HTERT RPE-1 (cell line): Measurements from ENCODE around the gene HOXA9.

Experiments used
- in situ Hi-C: fragments of 300-500 bp; cut with MboI; formaldehyde crosslinking; loops from 4 replicates; pipeline ENCODE4 v1.14.3; 2020; ENCODE audit warnings: low sequenced_read_pairs

The HOXA9 gene

DNA sequence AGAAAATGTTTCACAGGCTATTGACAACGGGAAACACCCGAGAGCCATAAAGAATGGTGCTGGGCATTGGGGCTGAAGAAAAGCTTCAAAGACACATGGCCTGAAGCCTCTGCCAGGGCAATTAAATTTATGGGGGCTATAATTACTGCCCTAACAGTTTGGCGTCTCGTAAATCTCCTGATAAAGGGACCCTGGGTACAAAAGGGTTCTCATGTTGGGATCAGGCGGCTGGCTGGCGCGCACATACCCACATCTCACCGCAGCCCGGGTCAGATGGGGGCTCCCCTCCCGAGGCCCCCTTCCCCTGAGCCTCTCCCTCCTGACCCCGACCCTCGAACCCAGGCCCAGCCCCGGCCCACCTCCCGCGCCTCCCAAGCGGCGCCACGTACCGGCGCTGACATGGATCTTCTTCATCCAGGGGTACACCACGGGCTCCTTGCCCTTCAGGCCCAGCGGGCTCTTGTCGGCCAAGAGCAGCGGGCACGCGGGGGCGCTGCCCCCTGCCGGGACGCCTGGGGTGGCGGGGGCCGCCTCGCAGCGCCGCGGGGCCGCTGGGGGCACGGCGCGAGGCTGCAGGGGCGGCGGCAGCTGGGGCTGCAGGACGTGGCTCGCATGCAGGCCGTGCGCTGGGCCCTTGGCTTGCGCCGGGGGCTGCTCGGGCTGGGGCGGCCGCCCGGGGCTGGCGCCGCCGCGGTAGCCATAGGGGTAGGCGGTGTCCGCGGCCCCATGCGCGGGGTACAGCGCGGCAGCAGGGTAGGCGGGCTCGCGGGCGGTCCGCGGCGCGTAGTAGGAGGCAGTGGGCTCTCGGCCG lies 35.4 kb downstream of the HOXA9 start:
- in situ Hi-C loops = no loop called here

DNA sequence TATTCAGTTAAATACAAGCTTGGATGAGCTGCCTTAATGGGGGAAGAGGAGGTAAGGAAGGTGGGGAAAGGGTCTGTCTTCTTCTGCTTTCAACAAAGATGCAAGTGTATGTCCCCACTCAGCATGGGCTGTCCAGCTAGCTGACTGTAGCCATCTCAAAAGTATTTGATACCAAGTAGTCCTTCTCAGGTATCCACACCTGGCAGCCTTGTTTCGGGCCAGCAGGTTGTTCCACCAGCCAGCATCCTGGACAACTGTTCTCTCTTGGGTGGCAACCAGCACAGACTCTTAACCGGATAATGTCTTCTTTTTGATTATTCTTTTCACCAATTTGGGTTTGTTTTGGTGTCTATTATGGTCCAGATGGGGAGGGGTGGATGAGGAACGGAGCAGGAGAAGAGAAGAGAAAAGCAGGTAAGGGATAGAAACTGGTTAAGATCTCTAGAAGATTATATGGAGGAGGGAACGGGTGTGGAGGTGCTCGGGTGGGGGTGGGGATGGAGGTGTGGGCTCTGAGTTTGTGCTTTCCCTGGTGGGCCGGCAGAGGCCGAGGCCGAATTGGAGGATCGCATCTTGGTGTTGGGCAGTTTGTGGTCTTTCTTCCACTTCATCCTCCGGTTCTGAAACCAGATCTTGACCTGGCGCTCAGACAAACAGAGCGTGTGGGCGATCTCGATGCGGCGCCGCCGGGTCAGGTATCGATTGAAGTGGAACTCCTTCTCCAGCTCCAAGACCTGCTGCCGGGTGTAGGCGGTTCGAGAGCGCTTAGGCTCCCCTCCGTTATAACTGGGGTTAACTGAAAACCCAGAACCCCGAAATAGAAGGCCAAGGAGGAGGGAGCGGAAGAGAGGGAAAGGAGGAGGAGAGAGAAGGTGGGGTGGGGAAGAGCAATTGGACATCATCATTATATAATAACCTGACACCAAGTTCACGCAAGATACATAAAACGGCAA lies 36.3 kb downstream of the HOXA9 start:
- in situ Hi-C loops = no loop called here

DNA sequence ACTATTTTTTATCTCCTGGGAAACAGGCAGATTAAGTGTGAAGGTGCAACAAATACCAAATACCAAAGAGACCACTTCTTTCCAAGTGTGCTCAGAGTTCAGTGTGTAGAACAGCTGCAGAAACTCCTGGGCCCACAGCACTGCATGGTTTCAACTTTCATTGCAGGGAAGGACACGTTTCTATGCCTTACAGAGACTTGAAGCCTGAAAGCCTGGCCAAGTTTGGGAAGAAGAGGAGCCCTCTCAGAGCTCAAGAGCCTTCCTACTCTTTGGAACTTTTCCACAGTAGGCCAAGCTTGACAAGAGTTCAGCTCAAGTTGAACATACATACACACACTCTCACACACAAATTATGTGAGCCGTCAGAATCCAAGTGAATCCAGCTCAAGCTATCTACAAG lies 37.3 kb downstream of the HOXA9 start:
- in situ Hi-C loops = no loop called here

DNA sequence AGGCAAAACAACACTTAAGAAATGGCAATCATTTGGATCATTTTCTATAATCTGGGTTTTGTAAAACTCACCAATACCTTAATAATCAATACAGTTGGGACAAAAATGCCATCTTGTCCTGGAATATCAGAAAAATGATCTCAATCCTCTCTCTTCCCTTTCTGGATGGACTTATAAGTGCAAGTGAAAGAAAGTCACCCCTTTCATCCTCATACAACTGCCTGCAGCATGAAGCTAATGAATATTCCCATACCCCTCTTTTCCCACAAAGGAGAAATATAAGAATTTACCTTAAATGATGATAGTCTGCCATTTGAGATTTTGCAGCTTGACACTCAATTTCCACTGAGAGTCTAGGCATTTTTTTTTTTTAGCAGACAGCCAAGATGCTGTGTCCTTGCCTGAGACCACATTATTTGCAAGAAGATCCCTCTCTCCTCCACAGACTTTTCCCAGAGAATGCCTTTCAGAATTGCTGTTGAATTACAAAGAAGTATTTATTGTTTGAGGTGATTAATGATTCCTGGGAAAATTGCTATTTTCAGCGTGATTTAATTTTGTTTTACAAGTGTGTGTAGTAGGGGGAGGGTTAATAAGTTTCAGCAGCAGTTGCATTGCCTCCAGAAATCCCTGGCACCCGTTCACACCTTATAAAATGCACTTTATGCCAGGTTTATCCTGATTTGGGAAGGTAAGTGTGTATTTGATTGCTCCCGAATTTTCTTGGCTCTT lies 38.6 kb downstream of the HOXA9 start:
- in situ Hi-C loops = no loop called here

DNA sequence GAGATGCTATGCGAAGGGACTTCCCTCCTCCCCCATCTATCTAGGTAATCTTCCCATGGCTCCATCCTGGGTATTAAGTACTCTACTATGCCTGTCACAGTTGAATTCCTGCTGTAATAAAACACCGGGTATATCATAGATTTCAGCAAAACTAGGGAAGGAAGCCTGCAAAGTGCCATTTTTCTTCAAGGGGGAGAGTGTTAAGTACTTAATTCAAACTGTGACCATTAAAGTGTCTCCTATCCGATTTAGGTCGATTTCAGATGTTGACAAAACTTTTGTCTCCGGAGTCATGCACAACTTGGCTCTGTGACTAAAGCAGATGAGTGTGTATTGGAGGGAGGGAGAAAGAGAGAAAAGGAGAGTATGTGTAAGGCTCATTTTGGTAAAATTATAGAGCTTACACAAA lies 39.3 kb downstream of the HOXA9 start:
- in situ Hi-C loops = no loop called here

DNA sequence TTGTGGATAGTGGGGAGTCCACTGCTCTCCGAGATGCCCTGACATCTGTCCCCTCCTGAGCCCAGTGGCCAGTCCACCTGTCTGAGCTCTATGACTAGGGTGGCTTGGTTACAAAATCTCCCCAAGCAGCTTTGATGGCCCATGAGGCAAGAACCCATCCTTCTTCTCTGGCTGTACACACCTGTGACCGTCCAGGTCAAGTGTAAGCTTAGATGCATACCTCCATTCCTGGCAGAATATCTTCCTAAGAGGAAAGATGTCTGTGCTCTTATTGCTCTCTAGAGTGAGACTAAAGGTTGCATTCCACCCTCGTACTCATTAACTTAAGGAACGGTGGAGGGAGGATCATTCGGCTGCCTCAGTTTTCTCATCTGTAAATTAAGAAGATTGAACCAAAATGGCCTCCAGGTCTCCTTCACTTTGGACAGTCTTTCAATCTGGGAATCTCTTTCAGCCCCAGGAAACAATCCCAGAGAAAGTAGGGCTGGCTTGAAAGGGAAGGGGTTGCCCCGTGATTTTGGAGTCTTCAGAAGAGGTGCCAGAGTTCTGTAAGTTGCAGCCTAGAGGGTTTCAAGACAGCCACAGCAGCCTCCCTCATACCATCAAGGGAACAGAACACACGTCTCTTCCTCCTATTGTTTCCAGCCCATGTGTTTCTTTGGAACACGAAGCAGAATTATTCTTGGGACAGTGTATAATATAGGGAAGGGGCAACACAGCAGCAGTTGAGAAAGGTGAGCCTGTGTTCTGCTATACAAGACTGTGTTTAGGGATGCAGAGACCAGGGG lies 40.2 kb downstream of the HOXA9 start:
- in situ Hi-C loops = no loop called here

DNA sequence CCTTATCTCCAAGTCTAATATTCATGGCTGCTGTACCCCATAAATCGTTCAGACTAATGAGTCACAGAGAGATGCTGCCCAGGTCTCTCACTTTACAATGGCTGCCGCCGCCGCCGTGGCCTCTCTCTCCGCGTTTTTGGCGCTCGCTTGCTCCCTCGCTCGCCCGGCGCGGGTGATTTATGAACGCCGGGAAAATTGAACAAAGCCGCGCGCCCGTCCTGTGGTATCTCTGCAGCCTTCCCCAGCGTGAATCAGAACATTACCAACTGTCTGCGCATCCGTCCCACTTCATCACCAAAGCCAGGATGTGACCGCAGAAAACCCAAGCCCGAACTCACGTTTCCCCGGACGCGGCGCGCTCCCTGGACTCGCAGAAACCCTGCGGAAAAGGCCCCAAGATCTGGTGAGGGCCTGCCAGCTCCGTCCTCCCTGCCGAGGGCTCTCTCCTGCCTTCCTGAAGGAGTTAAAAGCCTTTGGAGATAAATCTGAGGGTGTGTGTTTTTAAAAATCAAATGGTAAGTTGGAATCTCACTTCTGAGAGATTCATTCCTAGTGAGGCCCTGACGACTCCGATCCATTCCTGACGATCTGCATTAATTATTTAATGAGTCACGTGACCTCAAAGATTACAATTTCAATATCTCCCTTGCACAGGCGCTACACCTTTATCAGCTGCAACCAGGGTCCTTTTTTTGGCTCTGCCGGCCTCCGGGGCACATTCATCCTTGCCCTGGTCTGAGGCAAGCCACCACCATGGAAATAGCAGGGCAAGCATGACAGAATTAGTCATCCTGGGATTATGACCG lies 41.0 kb downstream of the HOXA9 start:
- in situ Hi-C loops = no loop called here

DNA sequence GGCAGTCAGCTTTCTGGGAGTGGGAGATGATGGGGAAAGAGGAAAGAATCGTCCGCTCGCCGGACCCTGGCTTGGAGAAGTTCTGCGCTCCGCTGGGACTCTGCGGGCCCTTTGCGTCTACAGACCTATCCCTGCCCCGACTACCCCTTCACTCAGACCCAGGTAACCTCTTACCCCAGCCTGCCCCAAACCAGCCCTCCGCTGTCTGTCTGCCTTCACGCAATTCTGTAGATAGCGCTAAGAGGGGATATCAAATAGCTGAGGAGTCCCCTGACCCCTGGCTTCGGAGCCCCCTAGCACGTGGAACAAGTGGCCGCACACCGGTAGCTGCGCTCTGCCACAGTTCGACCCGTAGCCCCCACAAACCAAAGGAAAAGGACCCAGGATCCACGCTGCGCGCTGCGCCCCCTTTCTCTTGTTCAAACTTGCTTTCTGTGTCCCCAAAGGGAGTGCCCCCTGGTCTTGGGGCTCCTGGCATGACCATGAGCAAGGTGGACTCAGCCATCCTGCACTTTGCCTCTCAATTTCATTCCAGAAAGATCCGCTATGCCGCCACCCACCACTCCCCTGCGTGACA lies 41.8 kb downstream of the HOXA9 start:
- in situ Hi-C loops = no loop called here

DNA sequence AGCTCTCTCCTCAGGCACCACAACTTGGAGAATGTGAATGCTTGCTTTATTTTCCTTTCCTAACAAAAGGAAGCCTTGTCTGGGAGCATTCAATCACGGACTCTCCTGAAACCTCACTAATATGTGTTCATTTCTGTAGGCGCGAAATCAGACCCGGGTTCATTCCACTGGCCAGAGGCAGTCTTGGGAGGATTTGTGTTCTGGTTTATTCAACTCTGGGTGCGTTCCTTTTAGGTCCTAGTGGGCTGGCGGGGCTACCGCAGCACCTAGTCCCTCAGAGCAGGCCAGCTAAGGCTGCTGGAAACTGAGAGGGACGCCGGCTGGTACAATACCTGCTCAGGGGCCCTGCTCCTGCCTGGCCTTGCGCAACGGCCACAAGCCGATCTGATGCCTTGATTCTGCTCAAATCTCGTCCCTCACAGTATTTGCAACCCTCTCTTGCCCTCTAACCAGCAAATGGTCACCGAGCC lies 42.3 kb downstream of the HOXA9 start:
- in situ Hi-C loops = no loop called here

DNA sequence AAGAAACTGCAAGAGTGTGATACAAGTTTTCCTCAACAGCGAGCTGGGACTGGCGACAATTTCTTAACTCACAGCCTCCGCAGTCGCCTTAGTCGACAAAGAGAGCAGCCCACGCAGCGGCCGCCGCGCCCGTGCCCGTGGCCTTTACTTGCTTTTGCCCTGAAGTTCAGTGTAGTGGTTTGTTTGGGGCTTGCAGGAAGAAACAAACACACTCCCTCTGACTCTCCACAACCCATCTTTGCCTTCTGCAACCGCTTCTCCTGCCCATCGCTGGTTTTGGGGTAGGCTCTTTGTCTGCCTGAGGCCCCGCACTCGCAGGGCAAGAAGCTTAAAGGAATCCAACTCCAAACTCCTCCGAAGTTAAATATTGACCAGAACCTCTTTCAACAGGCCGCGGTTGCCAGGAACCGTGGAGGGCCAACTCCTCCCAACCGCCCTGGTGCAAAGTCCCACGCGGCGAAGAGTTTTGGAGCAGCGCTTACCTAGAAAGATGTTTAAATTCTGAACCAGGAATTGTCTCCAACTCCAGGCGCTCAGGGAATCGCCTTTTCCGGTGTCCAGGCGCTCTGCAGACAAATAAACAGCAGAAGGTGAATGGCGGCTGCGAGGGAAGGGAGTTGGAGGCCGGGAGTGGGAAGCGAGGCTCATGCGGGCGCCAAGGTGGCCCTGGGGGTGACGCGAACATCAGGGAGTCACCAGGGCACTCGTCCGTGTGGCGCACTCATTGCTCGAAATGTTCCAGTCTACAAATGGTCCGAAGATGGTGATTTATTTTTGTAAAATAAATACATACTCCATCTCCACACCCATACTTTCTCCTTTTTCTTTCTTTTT lies 43.0 kb downstream of the HOXA9 start:
- in situ Hi-C loops = no loop called here

DNA sequence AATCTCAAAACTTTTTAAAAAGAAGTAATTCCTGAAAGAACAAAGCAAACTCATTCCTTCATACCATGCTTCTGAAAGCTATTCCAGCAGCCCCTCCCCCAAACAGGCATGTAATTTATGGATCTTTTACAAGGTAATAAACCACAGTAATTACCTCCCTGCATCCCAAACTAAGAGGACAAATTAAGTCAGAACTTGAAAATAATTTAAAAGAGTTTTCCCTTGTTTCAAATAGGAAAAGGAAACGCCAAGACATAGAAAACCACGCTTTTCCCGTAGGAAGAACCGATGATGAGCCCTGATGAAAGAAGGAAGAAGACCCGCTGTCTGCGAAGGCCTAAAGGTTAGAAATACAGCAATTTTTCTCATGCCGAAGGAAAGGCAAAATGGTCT lies 43.7 kb downstream of the HOXA9 start:
- in situ Hi-C loops = no loop called here

DNA sequence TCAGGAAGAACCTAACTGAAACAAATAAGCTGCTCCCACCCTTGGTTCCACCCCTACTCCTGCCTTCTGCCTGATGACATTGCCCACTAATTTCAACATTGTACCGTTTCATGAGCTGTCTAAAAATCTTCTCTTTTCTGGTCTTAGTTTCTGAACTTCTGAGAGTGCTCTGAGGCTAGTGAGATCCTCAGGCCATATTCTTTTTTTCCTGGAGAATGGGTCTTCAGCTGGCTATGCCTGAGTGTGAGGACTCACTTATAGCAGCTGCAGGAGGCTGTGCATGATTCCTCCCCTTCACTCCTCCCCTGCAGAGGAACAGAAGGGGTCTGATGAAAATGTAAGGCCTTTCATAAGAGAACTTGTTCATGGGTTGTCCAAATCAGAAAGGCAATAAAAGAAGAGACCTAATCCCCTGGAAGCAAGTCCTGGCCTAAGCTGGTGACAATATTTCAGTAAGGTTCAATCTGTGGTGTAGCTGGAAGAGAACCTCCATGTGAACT lies 45.9 kb downstream of the HOXA9 start:
- in situ Hi-C loops = no loop called here

DNA sequence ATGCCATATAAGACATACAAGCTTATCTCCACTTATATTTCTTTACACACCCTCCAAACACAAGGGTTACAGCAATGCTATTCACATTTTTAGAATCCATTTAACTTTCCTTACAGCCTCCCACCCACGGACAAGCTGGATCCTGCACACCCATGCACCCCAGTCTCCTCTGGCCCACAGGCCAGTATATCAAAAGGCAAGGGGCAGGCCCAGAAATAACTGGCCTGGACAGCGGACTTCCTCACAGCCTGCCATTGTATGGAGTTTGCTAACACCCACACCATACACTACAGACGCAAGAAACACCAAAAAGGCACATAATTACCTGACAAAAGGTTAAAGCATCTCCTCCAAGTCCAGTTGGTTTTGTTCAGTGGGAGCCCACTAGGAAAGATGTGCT lies 46.8 kb downstream of the HOXA9 start:
- in situ Hi-C loops = no loop called here

DNA sequence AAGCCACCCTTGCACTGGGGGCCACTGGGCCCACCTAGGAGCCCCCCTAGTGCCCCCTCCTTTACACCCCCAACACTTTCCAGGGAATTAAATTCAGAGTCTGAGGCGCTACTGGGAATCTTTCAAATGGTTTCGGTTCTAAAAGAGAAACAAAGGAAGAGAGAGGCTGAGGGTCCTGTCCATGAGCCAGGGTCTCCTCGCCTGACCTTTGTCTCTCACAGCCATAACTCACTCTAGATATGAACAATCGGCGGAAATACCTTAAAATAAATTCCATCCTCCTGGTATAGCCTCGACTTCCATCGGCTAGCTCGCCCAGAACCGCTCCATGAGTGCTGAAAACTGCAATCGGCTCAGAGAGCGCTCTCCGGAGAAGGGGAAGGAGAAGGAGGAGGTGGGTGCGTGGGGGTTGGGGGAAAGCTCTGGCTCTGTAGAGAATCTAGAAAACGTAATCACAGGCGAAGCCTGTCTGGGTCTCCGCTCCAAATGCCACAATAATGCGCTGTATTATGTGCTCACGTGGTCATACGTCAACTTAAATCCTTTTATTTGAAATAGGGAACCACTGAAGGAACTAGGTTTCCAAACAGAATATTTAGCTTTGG lies 47.3 kb downstream of the HOXA9 start:
- in situ Hi-C loops = no loop called here

DNA sequence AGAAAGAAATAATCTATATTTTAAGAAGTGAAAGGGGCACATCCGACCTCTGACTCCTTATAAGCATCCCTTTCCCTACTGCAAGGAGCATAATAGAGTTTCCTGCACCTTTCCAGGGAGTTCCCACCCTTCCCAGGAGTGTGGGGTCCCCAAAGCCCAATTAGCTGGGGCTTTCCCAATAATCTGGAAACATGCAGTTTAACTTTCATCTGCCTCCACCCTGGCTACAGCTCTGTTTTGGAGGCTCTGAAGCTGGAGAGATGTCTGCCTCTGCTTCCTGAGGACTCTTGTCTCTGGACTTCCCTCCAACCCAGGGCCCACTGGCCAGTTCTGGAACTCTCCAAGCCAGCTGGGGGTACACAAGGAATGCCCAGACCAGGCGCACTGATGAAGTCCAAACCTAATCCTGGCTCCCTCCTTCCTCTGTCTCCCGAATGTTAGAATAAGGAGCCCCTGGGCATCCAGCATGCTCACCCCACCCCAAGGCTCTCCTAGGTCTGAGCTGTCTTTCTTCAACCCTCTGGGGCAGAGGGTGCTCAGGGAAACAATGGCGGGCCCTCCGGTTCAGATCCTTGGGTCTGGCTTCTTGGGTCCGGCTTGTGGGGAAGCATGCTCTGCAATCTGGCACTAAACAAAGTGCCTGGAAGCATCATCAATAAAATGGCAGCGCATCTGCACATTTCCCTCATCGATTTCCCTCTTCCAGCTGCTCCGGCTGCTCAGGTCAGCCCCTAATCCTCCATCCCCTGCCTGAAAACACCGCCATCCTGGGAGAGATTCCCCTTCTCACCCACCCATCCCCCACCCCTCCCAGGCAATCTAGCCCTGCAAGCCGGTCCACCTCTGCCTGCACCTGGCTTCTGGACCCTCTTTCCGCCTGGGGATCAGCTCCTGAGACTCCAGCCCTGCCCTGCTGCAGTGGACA lies 48.1 kb downstream of the HOXA9 start:
- in situ Hi-C loops = no loop called here

DNA sequence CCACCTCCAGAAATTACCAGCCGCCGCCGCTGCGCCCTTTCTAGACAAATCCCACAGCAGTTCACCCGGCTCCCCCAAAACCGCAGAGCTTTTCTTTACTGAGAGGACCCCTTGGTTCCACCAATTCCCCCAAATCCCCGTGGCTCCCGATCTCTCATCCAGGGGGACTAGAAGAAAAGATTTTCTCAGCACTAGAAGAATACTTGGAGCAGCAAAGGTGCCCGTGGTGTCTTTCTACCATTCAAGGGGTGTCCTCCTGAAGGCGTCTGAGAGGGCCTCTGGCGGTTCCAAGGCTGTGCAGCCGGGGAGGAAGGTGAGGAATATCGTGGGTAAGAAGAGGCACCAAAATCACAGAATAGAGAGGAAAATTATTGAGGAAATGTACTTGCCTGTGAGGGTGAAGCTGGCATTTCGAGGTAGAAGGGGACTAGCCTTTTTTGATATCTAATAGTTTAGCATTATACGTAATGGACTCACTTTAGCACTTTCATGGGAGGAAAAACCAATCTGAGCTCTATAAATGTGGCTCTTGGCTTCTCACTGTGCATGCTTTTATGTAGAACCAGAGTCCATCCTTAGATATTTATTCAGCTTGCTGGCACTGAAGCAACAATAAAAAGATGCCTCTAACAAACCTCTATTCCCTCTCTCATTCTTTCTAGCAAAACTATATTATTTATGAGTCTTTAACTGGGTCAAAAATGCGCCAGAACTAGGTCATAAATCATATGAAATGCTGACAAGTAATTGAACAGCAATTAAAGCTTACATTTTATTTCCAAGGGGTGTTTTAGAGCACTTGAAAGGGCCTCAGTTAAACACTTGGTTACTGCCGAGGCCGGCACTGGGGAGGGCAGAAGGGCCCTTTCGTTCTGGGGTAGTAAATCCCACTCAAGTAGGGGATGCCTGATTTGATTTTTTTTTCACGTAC lies 49.0 kb downstream of the HOXA9 start:
- in situ Hi-C loops = no loop called here
